Breast epithelium (tissue), 3 donors: ENCODE results near the gene ADCY5.

Experiments
- CTCF ChIP-seq, 3 donors: fragments of 450-650 bp; IDR thresholded peaks; one replicate each; pipeline ENCODE4 v1.5.1; 2016 to 2017; ENCODE audit warnings: antibody characterized with exemption in 3 of 3, mild to moderate bottlenecking in 3 of 3, moderate library complexity in 3 of 3
- POLR2AphosphoS5 ChIP-seq, 3 donors: sonication (generic); formaldehyde crosslinking; IDR thresholded peaks; one replicate each; pipeline ENCODE4 v1.6.1; 2017; ENCODE audit warnings: antibody characterized with exemption in 3 of 3

- TF ChIP-seq CTCF (IDR thresholded peaks at IDR 0.05): no peak
- TF ChIP-seq POLR2AphosphoS5 (IDR thresholded peaks at IDR 0.05): no peak
These were observed 102.9 kb downstream of the ADCY5 start for GRCh38 chr3:123346021-123346420.
